Measurements from ENCODE around the gene LRCH1. TPM values are rescaled to one million over a fixed set of nuclear protein-coding genes. Genes with fewer than 3 reads are reported as not detected.

LRCH1 gene
- total and polyA plus RNA-seq, 2 of the 13 experiments (the other 11 are each of a cell fraction or from before 2014, with no cell fraction given): 4.1 to 12.6 TPM

DNA sequence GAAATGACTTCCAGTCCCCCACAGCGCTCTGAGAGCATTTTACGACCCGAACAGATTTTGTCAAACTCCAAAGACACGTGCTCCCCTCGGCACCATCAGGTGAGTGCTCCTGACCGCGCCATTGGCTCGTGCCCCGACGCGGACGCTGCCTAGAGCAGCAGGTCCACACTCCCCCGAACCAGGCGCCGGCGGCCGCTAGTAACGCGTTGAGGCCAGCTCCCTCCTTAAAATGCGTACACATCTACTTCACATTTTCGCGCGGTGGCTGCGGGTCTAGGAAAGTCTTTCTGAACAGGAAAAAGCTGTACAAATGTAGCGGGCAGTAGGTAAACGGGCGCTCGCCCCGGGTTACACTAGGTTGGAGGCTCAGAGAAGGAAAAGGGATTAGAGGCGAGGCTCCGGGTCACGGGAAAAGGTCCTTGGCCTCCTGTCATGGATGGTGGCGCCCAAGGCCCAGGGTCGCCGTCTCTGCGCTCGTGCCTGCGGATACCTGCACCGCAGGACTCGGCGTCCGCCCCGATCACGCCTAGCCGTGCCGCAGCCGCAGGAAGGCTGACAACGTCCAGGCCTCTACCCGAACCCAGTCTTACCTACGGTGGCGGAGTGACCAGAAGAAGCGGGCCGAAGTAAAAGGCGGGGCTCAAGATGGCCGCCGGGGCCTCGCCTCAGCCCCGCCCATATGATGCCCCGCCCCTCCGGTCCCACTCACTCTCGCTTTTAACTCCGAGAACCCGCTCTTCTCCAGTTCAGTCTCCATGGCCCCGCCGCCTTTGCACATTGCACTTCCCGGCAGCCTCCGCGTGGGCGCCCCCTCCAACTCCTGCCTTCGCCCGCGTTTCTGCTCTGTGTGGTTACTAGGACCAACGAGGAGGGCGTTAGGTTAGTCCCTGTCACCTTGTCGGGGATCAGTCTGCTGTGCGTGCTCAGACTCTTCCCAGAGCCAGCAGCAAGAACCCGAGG is 243.8 kb downstream of the LRCH1 start, which contains the start of gene ESD (continued):
- no peak for TF ChIP-seq PAXIP1 (CRISPR knock-in tag; conservative IDR thresholded peaks at IDR 0.05)
- TF ChIP-seq EP300 (IDR thresholded peaks at IDR 0.05; ENCODE audit: low read depth in 2 of 2, low read length in 2 of 2): no peak
- no peak for TF ChIP-seq EP300 (CRISPR knock-in tag; IDR thresholded peaks at IDR 0.05; ENCODE audit: borderline replicate concordance)
- no peak for TF ChIP-seq CHCHD3 (CRISPR knock-in tag; IDR thresholded peaks at IDR 0.05)
- no peak for TF ChIP-seq IKZF1 (IDR thresholded peaks at IDR 0.05)
- TF ChIP-seq MTF1 (CRISPR knock-in tag; IDR thresholded peaks at IDR 0.05): peak; percentile 91
- TF ChIP-seq PHF21A (CRISPR knock-in tag; IDR thresholded peaks at IDR 0.05): no peak
- TF ChIP-seq, protein P1, sequence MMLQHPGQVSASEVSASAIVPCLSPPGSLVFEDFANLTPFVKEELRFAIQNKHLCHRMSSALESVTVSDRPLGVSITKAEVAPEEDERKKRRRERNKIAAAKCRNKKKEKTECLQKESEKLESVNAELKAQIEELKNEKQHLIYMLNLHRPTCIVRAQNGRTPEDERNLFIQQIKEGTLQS (CRISPR knock-in tag; IDR thresholded peaks at IDR 0.05): no peak; the same call in none of the 2 replicates
- TF ChIP-seq ZIK1 (CRISPR knock-in tag; IDR thresholded peaks at IDR 0.05; ENCODE audit: borderline replicate concordance, low read depth): peak; percentile 57; the same call in 1 of the 2 replicates
- peak; percentile 80 for TF ChIP-seq TFDP2 (CRISPR knock-in tag; IDR thresholded peaks at IDR 0.05)
- TF ChIP-seq ZNF180 (CRISPR knock-in tag; IDR thresholded peaks at IDR 0.05; ENCODE audit: borderline replicate concordance, low read depth): no peak
- no peak for TF ChIP-seq ZBTB42 (CRISPR knock-in tag; IDR thresholded peaks at IDR 0.05)
- no peak for TF ChIP-seq RFX3 (CRISPR knock-in tag; IDR thresholded peaks at IDR 0.05)
- TF ChIP-seq ZFY (CRISPR knock-in tag; IDR thresholded peaks at IDR 0.05): peak; percentile 98
- 0 out of 2 replicates have a peak, but pooled peaks have one; percentile 31 for TF ChIP-seq ZNF619 (CRISPR knock-in tag; IDR thresholded peaks at IDR 0.05)
- TF ChIP-seq XBP1 (CRISPR knock-in tag; IDR thresholded peaks at IDR 0.05): no peak
- peak; percentile 55; the same call in 1 of the 2 replicates for TF ChIP-seq ZNF235 (CRISPR knock-in tag; IDR thresholded peaks at IDR 0.05; ENCODE audit: borderline replicate concordance)
- TF ChIP-seq SMC3 (IDR thresholded peaks at IDR 0.05; ENCODE audit: low read length): no peak
- TF ChIP-seq ZNF20 (CRISPR knock-in tag; IDR thresholded peaks at IDR 0.05): peak; percentile 30; the same call in 1 of the 2 replicates
- peak; percentile 31; the same call in 1 of the 2 replicates for TF ChIP-seq ZC3H13 (CRISPR knock-in tag; IDR thresholded peaks at IDR 0.05)
- no peak; the same call in 1 of the 2 replicates for TF ChIP-seq NR1H2 (CRISPR knock-in tag; IDR thresholded peaks at IDR 0.05; ENCODE audit: borderline replicate concordance, low read depth)
- no peak for TF ChIP-seq NR2F2 (IDR thresholded peaks at IDR 0.05; ENCODE audit: borderline replicate concordance, low read depth)
- TF ChIP-seq SRSF4 (IDR thresholded peaks at IDR 0.05; ENCODE audit: low read depth, low read length, poor library complexity, severe bottlenecking): no peak
- TF ChIP-seq PHF20 (CRISPR knock-in tag; IDR thresholded peaks at IDR 0.05): peak; percentile 58
- TF ChIP-seq ZNF251 (CRISPR knock-in tag; IDR thresholded peaks at IDR 0.05): no peak
- no peak for TF ChIP-seq TBX3 (IDR thresholded peaks at IDR 0.05; ENCODE audit: borderline replicate concordance)

All from HepG2 (cell line).